Kidney (tissue), 14 donors: Measurements from ENCODE around the gene KATNAL1. TPM values are rescaled to one million over a fixed set of nuclear protein-coding genes. Genes with fewer than 3 reads are reported as not detected.

ENCODE experiments used
- DNase-seq, 5 donors: peaks; one replicate each; pipeline ENCODE4 v3.0.0-alpha.2; 2013 to 2020
- FAIRE-seq: peaks from 2 replicates; lab custom pipeline; 2012; peaks lifted over from hg19 to GRCh38; lab: Jason Lieb, UNC
- H3K27ac ChIP-seq, 2 donors: one replicate each; pipeline ENCODE4 v1.7.0; 2013; ENCODE audit warnings: low read depth in 2 of 2, low read length in 2 of 2, inconsistent platforms in 1 of 2
- H3K27me3 ChIP-seq: one replicate; pipeline ENCODE4 v1.7.1; 2013; ENCODE audit warnings: low read length, inconsistent platforms; ENCODE audit not compliant: control insufficient read depth, insufficient read depth
- H3K36me3 ChIP-seq, 3 donors: one replicate each; pipeline versions ENCODE4 v1.7.0 to v1.7.1; 2013; ENCODE audit warnings: low read length in 3 of 3, control low read depth in 1 of 3, inconsistent platforms in 1 of 3; ENCODE audit not compliant: insufficient read depth in 3 of 3, control insufficient read depth in 2 of 3
- H3K4me1 ChIP-seq, 3 donors: one replicate each; pipeline versions ENCODE4 v1.7.0 to v1.7.1; 2013; ENCODE audit warnings: low read length in 3 of 3, inconsistent platforms in 1 of 3, low read depth in 1 of 3; ENCODE audit not compliant: control insufficient read depth in 2 of 3, insufficient read depth in 2 of 3
- H3K4me3 ChIP-seq, 3 donors: one replicate each; pipeline versions ENCODE4 v1.7.0 to v1.8.1; 2013; ENCODE audit warnings: low read length in 3 of 3, control low read depth in 1 of 3, inconsistent platforms in 1 of 3
- H3K9ac ChIP-seq, 3 donors: one replicate each; pipeline versions ENCODE4 v1.7.0 to v1.7.1; 2013; ENCODE audit warnings: low read length in 3 of 3, control low read depth in 1 of 3, inconsistent platforms in 1 of 3
- H3K9me3 ChIP-seq, 3 donors: one replicate each; pipeline versions ENCODE4 v1.7.0 to v1.7.1; 2013; ENCODE audit warnings: low read length in 3 of 3, control low read depth in 1 of 3, inconsistent platforms in 1 of 3; ENCODE audit not compliant: control insufficient read depth in 2 of 3, insufficient read depth in 1 of 3
- CTCF ChIP-seq: IDR thresholded peaks from 3 replicates; pipeline ENCODE4 v1.5.1; 2012; ENCODE audit warnings: mild to moderate bottlenecking, moderate library complexity, borderline replicate concordance; ENCODE audit not compliant: insufficient read depth; ENCODE audit errors: extremely low read depth
- intact Hi-C: fragments of 100-400 bp; cut with DNase I; formaldehyde crosslinking; loops from one replicate; pipeline ENCODE4 v1.11.1; 2022
- polyA plus RNA-seq: library from polyadenylated mRNA; stranded (reverse); fragments of 350-450 nt; fragmentation: Illumina TruSeq; extraction: RNeasy Lipid Tissue Mini Kit (QIAGEN cat#74804); gene quantifications from one replicate; pipeline ENCODE4 v1.2.3, GENCODE V29; 2014; ENCODE audit warnings: low read depth, low replicate concordance; ENCODE audit not compliant: insufficient read depth
- total RNA-seq: library from RNA; stranded (reverse); fragmentation: NEBNext Ultra II Directional; extraction: Animal tissue kit (Norgen Biotek cat#: 25700); gene quantifications from one replicate; pipeline ENCODE4 v1.2.1, GENCODE V29; 2021
- donor health status: control.
- donor health status: control.
- donor health status: control.
- donor health status: control.
- donor health status: control.
- donor health status: DM: yes; HTN: yes; CAD: no.
- donor health status: Normal renal cell carcinoma (clear cell type).

Gene KATNAL1
- total and polyA plus RNA-seq, 2 donors from 2014 or later, result 2.5 to 21.8 TPM

GRCh38 chr13:30156270-30156669 is 151.1 kb downstream of the KATNAL1 start:
- no peak for DNase-seq
- FAIRE-seq, result no peak
- no peaks in the 10 kb centered on the region for H3K27me3 ChIP-seq
- H3K9ac ChIP-seq, result no peak overlapping the region
- H3K36me3 ChIP-seq, result no peaks in the 10 kb centered on the region
- no peaks in the 10 kb centered on the region for H3K9me3 ChIP-seq
- intact Hi-C loops, result no loop called here
- TF ChIP-seq CTCF, result no peak
- no peak overlapping the region for H3K27ac ChIP-seq
- H3K4me3 ChIP-seq, result no peak overlapping the region
- peaks cover 0 to 2% (median 0%) of the 10 kb centered on the region in 3 donors for H3K4me1 ChIP-seq

- H3K27me3 ChIP-seq, result no peaks in the 10 kb centered on the region
- no peaks in the 10 kb centered on the region for H3K9me3 ChIP-seq
- H3K4me1 ChIP-seq, result peaks cover 0 to 2% (median 0%) of the 10 kb centered on the region in 3 donors
- FAIRE-seq, result no peak
- H3K9ac ChIP-seq, result no peak overlapping the region
- H3K27ac ChIP-seq, result no peak overlapping the region
- no peak overlapping the region for H3K4me3 ChIP-seq
- intact Hi-C loops, result no loop called here
- no peak for DNase-seq
- H3K36me3 ChIP-seq, result no peaks in the 10 kb centered on the region
- TF ChIP-seq CTCF, result no peak
Measured at GRCh38 chr13:30154931-30155330, 152.4 kb downstream of the KATNAL1 start.

- intact Hi-C loops, result no loop called here
- FAIRE-seq, result no peak
- peaks cover 0 to 2% (median 0%) of the 10 kb centered on the region in 3 donors for H3K4me1 ChIP-seq
Measured at GRCh38 chr13:30154531-30154930, 152.8 kb downstream of the KATNAL1 start.

More at GRCh38 chr13:30154531-30154930, 152.8 kb downstream of the KATNAL1 start:
- no peak overlapping the region for H3K27ac ChIP-seq
- H3K4me3 ChIP-seq, result no peak overlapping the region
- no peaks in the 10 kb centered on the region for H3K9me3 ChIP-seq
- DNase-seq, result no peak
- TF ChIP-seq CTCF, result no peak
- H3K36me3 ChIP-seq, result no peaks in the 10 kb centered on the region
- H3K27me3 ChIP-seq, result no peaks in the 10 kb centered on the region
- no peak overlapping the region for H3K9ac ChIP-seq
